GM19240 (cell line): ENCODE measurements around the gene CTIF.
A peak's percentile ranks its signal among the peaks of the same experiment; 100 is the strongest.

Experiments used
- DNase-seq: peaks from one replicate; pipeline ENCODE4 v3.0.0; 2011; ENCODE audit warnings: low spot score; ENCODE audit not compliant: insufficient read length

CTIF gene

DNA sequence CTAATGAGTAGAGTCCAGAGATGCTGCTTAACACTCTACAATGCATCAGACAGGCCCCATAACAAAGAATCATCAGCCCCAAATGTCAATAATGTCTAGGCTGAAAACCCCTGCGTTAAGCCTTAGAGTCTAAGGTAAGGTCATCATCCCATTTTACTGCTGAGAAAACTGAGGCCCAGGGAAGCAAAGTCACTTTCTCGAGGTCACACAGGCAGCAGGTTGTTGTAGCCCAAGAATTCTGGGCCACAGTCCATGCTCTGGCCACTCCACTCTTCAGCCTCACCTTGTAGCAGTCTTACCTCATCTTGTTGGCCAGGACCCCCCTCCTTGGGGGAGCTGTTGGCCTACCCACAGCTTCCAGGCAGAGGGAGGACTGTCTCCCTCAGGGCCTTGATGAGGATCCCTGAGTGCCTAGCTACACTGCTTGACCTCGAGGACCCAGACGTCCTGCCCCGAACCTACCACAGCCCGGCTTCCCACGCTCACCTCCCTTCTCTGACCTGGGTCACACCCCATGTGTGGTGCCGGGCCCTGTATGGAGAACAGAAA is 357.6 kb downstream of the CTIF start:
- no peak for DNase-seq

DNA sequence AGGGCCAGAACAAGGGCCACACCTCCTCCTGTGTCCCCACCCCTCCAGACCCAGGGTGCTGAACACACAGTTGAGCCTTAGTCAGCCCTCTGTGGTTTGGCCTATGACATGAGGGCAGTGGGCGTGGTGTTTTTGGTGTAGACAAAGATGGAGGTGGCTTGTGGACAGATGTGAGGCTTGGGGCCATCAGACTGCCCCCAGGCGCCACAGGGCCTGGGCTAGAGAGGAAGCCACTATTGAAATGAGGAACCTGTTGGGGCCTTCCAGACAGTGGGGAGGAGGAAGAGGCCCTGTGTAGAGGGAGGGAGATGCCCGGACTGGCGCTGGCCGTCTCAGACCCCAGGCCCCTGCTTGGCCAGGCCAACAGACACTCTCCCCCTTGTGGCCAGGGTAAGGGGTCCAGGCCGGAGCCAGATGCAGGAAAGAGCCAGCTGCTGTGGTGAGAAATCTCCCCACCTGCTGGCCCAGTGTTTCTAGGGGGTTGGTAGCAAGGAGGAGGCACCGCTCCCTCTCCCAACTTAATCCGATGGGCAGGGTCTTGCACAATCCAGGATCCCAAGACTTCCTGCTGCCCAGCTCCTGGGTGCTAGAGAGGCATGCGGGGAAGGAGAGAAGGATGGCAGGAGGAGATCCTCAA is 358.2 kb downstream of the CTIF start:
- peak; percentile 38 for DNase-seq

DNA sequence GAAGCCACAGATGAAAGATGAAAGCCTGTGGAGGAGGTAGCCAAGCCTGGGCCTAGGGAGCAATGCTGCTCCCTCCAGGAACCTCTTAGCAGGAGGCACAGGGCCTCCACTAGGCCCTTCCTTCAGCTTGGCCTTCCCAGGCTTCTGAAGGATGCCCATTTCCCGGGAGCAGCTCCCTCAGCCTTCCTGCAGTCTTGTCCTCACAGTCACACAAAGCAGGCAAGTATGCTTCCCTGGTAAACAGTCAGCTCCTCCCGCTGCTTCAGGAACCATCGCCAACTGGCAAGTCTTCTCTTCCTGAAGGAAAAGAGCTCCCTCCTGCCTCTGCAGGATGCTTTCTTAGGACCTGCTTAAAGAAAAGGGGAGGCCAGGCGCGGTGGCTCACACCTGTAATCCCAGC is 358.7 kb downstream of the CTIF start:
- no peak for DNase-seq

DNA sequence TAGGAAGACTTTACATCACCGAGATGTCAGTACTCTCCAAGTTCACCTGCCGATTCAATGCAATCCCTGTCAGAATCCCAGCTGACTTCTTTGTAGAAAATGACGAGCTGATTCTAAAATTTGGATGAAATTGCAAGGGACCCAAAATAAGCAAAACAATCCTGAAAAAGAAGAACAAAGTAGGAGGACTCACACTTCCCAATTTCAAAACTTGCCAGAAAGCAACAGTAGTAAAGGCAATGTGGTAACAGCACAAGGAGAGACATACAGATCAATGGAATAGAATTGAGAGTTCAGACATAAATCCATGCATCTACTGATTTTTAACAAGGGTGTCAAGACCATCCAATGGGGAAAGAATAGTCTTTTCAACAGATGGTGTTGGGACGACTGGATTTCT is 359.7 kb downstream of the CTIF start:
- no peak for DNase-seq

DNA sequence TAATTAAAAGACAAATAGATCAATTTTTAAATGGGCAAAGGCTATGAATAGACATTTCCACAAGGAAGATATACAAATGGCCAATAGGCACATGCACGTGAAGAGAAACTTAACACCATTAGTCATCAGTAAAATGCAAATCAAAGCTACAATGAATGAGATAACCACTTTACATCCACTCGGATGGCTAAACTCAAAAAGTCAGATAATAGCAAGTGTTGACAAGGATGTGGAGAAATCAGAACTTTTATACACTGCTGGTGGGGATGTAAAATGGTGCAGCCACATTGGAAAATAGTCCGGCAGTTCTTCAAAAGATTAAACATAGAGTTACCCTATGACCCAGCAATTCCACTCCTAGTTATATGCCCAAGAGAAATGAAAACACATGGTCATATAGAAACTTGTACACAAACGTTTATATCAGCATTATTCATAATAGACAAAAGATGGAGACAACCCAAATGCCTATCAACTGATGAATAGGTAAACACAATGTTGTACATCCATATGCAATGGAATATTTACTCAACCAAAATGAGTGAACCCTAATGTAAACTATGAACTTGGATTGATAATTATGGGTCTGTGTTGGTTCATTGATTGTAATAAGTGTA is 360.8 kb downstream of the CTIF start:
- no peak for DNase-seq

DNA sequence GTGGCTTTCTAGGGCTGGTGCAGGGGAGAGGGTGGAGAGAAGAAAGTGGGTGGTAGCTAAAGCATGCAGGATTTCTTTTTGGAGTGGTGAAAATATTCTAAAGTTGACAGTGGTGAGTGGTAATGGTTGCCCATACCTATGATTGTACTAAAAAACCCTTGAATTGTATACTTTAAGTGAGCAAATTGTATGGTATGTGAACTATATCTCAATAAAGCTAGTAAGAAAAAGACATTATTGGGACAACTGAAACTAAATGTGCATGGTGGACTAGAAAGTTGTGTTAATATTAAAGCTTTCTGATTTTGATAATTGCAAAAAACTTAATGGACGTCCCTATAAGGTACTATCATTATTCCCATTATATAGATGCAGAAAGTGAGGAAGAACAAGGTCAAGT is 361.6 kb downstream of the CTIF start:
- no peak for DNase-seq

DNA sequence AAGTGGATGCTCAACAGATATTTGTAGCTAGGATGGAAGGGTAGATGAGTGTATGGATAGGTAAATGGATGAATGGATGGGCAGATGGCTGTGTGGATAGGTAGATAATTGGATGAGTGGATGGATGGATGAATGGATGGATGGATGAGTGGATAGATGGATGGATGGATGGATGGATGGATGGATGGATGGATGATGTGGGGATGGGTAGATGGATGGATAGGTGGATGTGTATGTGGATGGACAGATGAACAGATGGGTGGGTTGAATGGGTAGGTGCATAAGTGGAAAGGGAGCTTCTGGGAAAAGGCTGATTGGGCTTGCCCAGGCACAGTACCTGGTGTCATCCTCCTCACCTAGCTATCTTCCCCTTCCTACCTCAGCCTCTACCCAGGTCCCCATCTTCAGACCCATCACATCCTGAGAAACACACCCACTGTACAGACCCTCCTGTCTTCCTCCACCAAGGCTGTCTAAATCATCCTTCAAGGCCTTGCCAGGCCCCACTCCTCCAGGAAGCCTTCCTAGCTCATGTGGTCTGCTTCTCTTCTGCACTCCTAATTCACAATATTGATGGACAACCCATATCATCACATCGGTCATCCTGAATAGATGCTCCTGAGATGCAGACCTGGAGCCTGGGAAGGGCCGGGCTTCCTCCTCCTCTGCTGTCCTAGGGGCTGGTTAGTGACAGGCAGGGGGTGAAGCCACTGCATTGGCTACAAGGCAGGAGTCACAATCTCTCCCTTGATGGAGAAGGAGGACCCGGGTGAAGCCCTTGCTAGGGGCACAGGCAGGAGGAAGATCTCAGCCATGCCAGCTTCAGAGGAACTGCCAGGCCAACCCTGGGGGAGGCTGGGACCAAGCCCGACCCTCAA is 362.6 kb downstream of the CTIF start:
- no peak for DNase-seq

DNA sequence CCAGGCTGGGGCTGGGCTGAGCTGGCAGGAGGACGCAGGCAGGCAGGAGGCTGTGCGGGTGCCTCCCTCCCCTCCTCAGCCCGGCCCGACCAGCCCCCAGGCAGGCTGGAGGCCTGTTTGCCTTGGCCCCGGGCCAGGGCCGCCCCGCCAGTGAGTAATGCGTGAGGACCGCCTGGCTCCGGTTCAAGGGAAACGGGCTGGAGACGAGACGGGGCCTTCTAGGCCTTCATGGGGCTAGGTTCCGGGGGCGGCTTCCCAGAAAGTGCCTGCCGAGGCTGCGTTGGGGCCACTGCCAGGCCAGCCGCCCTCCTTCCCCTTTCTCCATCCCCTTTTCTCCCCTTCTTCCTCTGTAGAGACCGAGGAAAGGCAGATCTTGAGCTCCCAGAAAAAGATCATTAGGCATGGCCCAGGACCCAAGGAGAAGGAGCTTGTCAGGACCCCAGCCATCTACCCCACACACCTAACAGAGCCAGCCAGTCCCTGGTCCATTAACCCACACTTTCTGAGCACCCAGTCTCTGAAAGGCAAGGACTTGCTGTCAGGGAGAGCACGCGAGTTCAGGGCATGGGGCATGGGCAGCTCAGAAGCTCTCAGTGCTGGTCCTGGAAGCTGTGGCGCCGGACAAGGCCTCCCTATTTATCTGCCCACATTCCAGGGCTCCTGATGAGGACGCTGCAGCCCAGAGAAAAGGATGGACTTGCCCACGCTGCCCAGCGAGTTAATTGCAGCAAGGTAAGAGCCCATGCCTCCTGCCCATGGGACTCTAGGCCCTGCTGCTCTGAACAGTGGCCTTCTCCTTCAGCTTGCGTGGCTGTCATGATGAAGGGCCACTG is 363.4 kb downstream of the CTIF start:
- no peak for DNase-seq

DNA sequence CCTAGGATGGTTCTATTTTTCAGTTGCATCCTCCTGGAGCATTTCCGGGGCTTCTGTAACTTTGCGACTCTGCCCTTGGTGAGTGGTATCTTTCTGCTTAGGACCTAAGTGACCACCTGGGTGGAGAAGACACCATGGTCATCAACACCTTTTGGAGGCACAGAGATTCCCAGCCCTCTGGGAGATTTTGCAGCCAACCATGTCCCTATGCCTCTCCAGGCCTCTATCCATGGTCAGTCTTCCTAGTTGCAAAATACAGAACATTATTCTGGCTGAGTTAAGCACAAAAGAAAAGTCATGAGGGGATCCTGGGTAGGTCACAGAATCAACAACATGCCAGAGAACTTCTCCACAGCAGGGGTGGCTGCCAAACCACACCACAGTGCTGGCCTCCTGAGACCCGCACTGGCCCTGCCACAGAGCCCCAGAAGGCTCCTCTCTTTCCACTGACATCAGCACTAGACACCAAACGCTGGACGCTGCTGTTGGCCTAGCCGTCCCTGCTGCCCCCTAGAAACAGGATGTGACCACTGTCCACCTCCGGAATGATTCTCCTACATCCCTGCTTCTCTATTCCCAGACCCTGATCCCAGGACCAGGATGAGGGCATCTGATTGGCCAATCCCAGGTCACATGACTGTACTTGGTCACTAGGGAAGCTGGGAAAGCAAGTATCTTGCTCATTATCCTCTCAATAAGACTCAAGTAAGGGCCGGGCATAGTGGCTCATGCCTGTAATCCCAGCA is 364.2 kb downstream of the CTIF start:
- no peak for DNase-seq

DNA sequence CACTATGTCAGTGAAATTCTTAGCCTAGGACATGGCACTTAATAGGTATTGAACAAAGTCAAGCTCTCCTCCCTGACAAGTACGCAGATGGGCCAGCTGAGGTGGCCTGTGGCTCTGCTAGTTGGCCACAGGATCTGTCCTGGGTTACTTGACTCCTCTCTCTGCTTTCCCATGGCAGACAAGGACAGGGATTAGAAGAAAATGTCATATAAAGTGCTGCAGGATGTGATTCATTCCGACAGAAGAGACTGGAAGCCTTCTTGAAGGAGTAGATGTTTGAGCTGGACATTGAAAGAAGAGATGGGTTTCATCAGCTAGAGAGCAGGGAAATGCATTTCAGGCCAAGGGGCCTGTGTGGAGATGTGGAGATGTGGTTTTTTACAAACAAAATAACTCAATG is 365.3 kb downstream of the CTIF start:
- no peak for DNase-seq

DNA sequence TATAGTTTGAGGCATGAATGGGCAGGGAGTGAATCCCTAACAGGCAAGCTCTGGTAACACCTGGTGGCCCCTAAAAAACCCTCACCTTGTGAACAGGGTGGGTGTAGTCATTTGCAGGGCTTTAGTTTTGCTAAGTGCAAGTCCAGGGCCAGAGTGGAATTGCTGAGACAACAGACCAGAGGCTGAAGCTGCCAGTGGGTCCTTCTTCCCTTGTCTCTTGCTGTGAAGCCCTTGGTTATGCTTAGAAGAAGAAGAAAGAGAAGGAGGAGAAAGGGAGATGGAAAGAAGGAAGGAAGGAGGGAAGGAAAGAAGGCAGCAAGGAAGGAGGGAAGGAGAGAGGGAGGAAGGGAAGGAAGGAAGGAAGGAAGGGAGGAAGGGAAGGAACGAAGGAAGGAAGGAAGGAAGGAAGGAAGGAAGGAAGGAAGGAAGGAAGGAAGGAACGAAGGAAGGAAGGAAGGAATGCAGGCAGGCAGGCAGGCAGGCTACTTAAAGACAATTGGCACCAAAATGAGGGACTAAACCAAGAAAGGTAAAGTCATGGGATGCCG is 366.1 kb downstream of the CTIF start:
- no peak for DNase-seq

DNA sequence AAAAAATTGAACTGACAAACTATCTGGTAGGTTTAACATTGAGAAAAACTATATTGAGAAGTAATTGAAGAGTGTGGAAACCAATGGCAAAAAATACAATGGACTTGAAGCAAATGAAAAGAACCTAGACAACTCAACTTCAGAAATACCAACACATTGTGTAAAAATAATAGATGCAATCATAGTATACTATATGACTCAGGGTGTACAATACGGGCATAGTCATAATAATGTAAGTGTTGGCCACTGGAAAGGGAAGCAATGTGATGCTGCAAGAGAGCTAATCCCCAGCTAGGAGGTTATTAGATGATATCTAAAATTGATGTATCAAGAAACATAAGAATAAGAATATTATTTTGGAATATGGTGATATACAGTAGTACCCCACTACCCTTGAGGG is 366.7 kb downstream of the CTIF start:
- DNase-seq: no peak

DNA sequence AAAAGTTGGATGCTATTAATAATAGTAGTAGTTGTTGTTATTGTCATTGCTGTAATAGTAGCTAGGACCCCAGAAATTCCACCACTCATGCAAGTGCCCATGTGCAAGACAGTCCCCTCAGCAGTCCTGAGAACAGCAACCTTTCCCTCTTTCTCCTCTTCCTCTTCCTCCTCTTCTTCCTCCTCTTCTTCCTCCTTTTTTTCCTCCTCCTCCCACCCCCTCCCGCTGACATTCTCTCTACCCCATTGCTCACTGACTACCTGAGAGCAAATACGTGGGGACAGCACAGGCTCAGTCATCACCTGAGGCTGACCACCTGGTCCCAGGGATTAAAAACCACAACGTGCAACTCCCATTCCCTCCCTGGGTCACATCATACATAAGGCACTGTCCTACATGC is 370.1 kb downstream of the CTIF start:
- DNase-seq: no peak

DNA sequence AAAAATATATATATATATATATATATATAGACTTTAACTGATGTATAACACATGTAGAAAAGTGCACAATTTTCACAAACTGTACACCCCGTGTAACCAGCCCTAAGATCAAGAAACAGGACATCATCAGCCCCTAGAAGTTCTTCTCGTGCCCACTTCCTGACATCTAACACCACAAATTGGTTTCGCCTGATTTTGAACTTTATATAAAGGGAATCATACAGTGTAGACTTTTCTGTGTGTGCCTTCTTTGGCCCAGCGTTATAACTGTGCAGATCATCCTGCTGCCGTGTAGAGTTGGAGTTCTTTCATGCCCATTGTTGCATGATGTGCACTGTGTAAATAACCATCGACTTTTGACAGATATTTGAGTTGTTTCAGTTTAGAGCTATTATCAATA is 370.9 kb downstream of the CTIF start:
- DNase-seq: no peak

DNA sequence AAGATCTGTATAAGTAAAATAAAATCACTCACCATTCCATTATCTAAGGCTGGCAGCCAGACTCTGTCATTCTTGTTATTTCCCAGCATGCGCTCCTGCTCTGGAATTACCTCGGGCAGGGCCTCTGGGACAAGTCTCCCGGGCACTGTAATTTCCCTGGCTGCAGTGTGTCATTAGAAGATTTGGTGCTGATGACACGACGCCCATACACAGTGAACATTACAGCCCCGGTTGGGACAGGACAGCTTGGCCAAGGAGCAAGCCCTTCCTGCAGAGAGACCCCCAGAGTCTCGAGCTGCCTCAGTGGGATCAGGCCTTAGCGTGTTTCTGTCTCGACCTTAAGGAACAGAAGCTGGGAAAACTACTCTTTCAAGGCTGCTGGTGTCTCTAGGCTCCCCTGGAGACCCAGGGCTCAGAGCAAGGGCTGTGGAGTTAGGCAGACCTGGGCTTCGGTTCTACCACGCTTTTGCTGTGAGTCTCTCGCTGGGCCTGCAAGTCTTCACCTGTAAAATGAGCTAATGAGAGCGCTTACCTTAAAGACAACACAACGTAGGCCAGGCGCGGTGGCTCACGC is 372.2 kb downstream of the CTIF start:
- DNase-seq: no peak
